Liver (tissue), 3 donors: ENCODE results near the gene RGS2.

ENCODE experiments used
- EGR1 ChIP-seq, 2 donors: IDR thresholded peaks; 2 replicates each; pipeline ENCODE4 v1.6.1; 2016 to 2018; ENCODE audit warnings: antibody characterized with exemption in 2 of 2, low read depth in 2 of 2
- GABPA ChIP-seq, 2 donors: IDR thresholded peaks in 1 of 2; conservative IDR thresholded peaks in 1 of 2; 2 replicates each; pipeline ENCODE4 v1.6.1; 2016; ENCODE audit warnings: antibody characterized with exemption in 2 of 2, mild to moderate bottlenecking in 1 of 2, moderate library complexity in 1 of 2
- HNF4G ChIP-seq: IDR thresholded peaks from 2 replicates; pipeline ENCODE4 v1.6.1; 2016; ENCODE audit warnings: antibody characterized with exemption
- JUND ChIP-seq, 2 donors: IDR thresholded peaks; 2 replicates each; pipeline ENCODE4 v1.6.1; 2016; ENCODE audit warnings: antibody characterized with exemption in 2 of 2
- RAD21 ChIP-seq, 2 donors: IDR thresholded peaks; 2 replicates each; pipeline ENCODE4 v1.6.1; 2016; ENCODE audit warnings: antibody characterized with exemption in 2 of 2, mild to moderate bottlenecking in 2 of 2
- RXRA ChIP-seq, 2 donors: IDR thresholded peaks; 2 replicates each; pipeline ENCODE4 v1.6.1; 2017 to 2018; ENCODE audit warnings: antibody characterized with exemption in 2 of 2, mild to moderate bottlenecking in 1 of 2
- SP1 ChIP-seq: IDR thresholded peaks from 2 replicates; pipeline ENCODE4 v1.6.1; 2018; ENCODE audit warnings: antibody characterized with exemption, mild to moderate bottlenecking
- TAF1 ChIP-seq: conservative IDR thresholded peaks from 2 replicates; pipeline ENCODE4 v1.6.1; 2016; ENCODE audit warnings: antibody characterized with exemption, mild to moderate bottlenecking
- YY1 ChIP-seq: IDR thresholded peaks from 2 replicates; pipeline ENCODE4 v1.6.1; 2016; ENCODE audit warnings: antibody characterized with exemption, mild to moderate bottlenecking
- TF ChIP-seq, protein P1 (sequence below): fragments of 150-350 bp; IDR thresholded peaks from 2 replicates; pipeline ENCODE4 v1.5.1; 2017; ENCODE audit warnings: improper control_type of control experiment, low read depth, low read length; ENCODE audit not compliant: missing input control
- TF ChIP-seq, protein P2 (sequence below): IDR thresholded peaks from 2 replicates; pipeline ENCODE4 v1.6.1; 2016; ENCODE audit warnings: antibody characterized with exemption, mild to moderate bottlenecking
- TF ChIP-seq, protein P3 (sequence below): IDR thresholded peaks from 2 replicates; pipeline ENCODE4 v1.6.1; 2016; ENCODE audit warnings: antibody characterized with exemption
- TF ChIP-seq, protein P4 (sequence below): IDR thresholded peaks from 2 replicates; pipeline ENCODE4 v1.6.1; 2016; ENCODE audit warnings: antibody characterized with exemption
- donor health status: healthy.
- donor health status: healthy.

DNA sequence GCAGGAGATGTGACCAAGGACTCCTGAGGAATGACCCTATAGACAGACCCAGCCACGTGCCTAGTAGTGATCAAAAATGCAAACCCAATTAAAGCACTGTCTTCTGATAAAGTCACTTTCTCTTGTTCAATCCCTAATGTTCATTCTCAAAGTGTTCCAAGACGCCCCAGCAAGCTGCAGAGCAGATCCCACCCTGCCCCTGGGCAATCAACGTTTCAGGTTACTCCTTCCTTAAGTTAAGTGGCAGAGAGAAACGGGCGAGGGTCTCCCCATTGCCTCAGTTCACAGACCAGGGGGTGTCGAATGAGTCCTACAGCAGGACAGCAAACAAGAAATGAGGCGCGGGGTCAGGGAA lies 699 bp upstream of the RGS2 start:
- TF ChIP-seq GABPA (IDR thresholded peaks at IDR 0.05 in 1 of 2, conservative IDR thresholded peaks at IDR 0.05 in 1 of 2) (no peak), RXRA (IDR thresholded peaks at IDR 0.05) (no peak), JUND (IDR thresholded peaks at IDR 0.05) (no peak), RAD21 (IDR thresholded peaks at IDR 0.05) (no peak), TAF1 (no peak), EGR1 (IDR thresholded peaks at IDR 0.05; ENCODE audit: low read depth in 2 of 2) (no peak), YY1 (no peak), HNF4G (no peak), SP1 (no peak)
- TF ChIP-seq, protein P1, sequence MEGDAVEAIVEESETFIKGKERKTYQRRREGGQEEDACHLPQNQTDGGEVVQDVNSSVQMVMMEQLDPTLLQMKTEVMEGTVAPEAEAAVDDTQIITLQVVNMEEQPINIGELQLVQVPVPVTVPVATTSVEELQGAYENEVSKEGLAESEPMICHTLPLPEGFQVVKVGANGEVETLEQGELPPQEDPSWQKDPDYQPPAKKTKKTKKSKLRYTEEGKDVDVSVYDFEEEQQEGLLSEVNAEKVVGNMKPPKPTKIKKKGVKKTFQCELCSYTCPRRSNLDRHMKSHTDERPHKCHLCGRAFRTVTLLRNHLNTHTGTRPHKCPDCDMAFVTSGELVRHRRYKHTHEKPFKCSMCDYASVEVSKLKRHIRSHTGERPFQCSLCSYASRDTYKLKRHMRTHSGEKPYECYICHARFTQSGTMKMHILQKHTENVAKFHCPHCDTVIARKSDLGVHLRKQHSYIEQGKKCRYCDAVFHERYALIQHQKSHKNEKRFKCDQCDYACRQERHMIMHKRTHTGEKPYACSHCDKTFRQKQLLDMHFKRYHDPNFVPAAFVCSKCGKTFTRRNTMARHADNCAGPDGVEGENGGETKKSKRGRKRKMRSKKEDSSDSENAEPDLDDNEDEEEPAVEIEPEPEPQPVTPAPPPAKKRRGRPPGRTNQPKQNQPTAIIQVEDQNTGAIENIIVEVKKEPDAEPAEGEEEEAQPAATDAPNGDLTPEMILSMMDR = no peak
- TF ChIP-seq, protein P2, sequence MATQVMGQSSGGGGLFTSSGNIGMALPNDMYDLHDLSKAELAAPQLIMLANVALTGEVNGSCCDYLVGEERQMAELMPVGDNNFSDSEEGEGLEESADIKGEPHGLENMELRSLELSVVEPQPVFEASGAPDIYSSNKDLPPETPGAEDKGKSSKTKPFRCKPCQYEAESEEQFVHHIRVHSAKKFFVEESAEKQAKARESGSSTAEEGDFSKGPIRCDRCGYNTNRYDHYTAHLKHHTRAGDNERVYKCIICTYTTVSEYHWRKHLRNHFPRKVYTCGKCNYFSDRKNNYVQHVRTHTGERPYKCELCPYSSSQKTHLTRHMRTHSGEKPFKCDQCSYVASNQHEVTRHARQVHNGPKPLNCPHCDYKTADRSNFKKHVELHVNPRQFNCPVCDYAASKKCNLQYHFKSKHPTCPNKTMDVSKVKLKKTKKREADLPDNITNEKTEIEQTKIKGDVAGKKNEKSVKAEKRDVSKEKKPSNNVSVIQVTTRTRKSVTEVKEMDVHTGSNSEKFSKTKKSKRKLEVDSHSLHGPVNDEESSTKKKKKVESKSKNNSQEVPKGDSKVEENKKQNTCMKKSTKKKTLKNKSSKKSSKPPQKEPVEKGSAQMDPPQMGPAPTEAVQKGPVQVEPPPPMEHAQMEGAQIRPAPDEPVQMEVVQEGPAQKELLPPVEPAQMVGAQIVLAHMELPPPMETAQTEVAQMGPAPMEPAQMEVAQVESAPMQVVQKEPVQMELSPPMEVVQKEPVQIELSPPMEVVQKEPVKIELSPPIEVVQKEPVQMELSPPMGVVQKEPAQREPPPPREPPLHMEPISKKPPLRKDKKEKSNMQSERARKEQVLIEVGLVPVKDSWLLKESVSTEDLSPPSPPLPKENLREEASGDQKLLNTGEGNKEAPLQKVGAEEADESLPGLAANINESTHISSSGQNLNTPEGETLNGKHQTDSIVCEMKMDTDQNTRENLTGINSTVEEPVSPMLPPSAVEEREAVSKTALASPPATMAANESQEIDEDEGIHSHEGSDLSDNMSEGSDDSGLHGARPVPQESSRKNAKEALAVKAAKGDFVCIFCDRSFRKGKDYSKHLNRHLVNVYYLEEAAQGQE = no peak
- TF ChIP-seq, protein P3, sequence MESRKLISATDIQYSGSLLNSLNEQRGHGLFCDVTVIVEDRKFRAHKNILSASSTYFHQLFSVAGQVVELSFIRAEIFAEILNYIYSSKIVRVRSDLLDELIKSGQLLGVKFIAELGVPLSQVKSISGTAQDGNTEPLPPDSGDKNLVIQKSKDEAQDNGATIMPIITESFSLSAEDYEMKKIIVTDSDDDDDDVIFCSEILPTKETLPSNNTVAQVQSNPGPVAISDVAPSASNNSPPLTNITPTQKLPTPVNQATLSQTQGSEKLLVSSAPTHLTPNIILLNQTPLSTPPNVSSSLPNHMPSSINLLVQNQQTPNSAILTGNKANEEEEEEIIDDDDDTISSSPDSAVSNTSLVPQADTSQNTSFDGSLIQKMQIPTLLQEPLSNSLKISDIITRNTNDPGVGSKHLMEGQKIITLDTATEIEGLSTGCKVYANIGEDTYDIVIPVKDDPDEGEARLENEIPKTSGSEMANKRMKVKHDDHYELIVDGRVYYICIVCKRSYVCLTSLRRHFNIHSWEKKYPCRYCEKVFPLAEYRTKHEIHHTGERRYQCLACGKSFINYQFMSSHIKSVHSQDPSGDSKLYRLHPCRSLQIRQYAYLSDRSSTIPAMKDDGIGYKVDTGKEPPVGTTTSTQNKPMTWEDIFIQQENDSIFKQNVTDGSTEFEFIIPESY = no peak
- TF ChIP-seq, protein P4, sequence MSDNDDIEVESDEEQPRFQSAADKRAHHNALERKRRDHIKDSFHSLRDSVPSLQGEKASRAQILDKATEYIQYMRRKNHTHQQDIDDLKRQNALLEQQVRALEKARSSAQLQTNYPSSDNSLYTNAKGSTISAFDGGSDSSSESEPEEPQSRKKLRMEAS = no peak
